Gastroesophageal sphincter (tissue), 4 donors: ENCODE results near the gene EEIG2. TPM values are rescaled to one million over a fixed set of nuclear protein-coding genes. Genes with fewer than 3 reads are reported as not detected.

Source experiments
- ATAC-seq: fragments of 150-250 bp; one replicate; pipeline ENCODE4 v1.9.1; 2016; ENCODE audit warnings: mild to moderate bottlenecking, moderate library complexity
- H3K27ac ChIP-seq, 4 donors: fragments of 200-600 bp; sonication (generic) in 3 of 4; 1 replicate in 3 of 4; 2 replicates in 1 of 4; pipeline ENCODE4 v1.5.1; 2016 to 2019
- H3K27me3 ChIP-seq: fragments of 200-600 bp; sonication (generic); one replicate; pipeline ENCODE4 v1.5.1; 2019
- H3K36me3 ChIP-seq, 2 donors: fragments of 200-600 bp; sonication (generic); one replicate each; pipeline ENCODE4 v1.5.1; 2019; ENCODE audit warnings: control low read depth in 1 of 2
- H3K4me1 ChIP-seq, 3 donors: fragments of 200-600 bp; sonication (generic); 1 replicate in 2 of 3; 2 replicates in 1 of 3; pipeline ENCODE4 v1.5.1; 2016 to 2019; ENCODE audit warnings: control low read depth in 2 of 3
- H3K4me3 ChIP-seq, 2 donors: fragments of 200-600 bp; sonication (generic); one replicate each; pipeline ENCODE4 v1.5.1; 2019; ENCODE audit warnings: mild to moderate bottlenecking in 1 of 2, moderate library complexity in 1 of 2
- H3K9me3 ChIP-seq, 3 donors: fragments of 200-600 bp; sonication (generic); one replicate each; pipeline ENCODE4 v1.5.1; 2017 to 2019; ENCODE audit warnings: control low read depth in 2 of 3
- EP300 ChIP-seq: sonication (generic); formaldehyde crosslinking; IDR thresholded peaks from one replicate; pipeline ENCODE4 v1.6.1; 2017; ENCODE audit warnings: antibody characterized with exemption, mild to moderate bottlenecking
- POLR2A ChIP-seq, 2 donors: fragments of 450-650 bp; IDR thresholded peaks; one replicate each; pipeline ENCODE4 v1.6.1; 2017; ENCODE audit warnings: antibody characterized with exemption in 2 of 2, mild to moderate bottlenecking in 2 of 2, moderate library complexity in 1 of 2
- POLR2AphosphoS5 ChIP-seq: sonication (generic); formaldehyde crosslinking; IDR thresholded peaks from one replicate; pipeline ENCODE4 v1.6.1; 2017; ENCODE audit warnings: antibody characterized with exemption
- WGBS, 2 donors: methylation state at CpG; one replicate each; pipeline ENCODE4 v1.1.5; 2018; ENCODE audit warnings: low coverage in 1 of 2; 5-methylcytosine and 5-hydroxymethylcytosine counted together
- total RNA-seq, 4 donors: library from RNA; depleted of rRNA; stranded (reverse); fragments of >200 nt; gene quantifications; one replicate each; pipeline ENCODE4 v1.1.0, GENCODE V29; 2016
- TF ChIP-seq, protein P1 (sequence below), 4 experiments: fragments of 200-600 bp in 2 of 4; fragments of 450-650 bp in 2 of 4; sonication (generic) in 1 of 4; IDR thresholded peaks; one replicate each; pipeline ENCODE4 v1.5.1; 2017 to 2019; ENCODE audit warnings: antibody characterized with exemption in 4 of 4, mild to moderate bottlenecking in 2 of 4, moderate library complexity in 2 of 4

Gene EEIG2
- total RNA-seq, 4 donors from 2014 or later: 11.6 to 23.8 (median 14.9) TPM

DNA sequence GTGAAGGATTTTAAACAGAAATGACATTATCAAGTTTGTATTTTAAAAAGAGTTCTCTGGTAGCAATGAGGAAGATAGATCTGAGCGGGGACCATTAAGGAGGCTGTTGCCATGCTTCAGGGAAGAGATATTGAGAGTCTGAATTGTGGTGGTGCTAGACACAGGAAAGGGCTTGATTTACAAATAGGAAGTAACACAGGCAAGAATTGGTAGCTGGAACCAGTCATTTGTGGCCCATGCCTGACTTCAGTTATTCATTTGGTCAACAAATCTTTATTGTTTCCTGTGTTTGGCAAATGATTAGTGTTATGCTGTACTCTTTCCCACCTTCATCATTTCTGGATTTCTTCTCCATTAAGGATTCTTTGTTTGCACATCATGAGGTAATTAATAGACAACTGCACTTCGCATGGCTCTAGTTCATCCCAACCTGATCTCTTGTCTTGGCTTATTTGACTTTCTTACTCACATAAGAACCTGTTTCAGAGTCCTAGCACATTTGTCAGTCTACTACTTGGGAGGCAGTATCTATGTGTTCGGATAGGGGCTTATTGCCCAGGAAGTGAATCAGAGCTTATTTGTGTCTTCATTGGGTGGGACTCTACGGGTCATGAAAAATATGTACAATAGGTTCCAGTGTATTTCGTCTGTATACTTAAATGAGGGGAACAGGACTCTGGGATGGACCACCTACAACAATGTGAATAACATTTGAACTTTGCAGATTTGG is 32.3 kb downstream of the EEIG2 start:
- TF ChIP-seq POLR2AphosphoS5 (no peak), EP300 (no peak), POLR2A (IDR thresholded peaks at IDR 0.05) (no peak)
- TF ChIP-seq, protein P1, sequence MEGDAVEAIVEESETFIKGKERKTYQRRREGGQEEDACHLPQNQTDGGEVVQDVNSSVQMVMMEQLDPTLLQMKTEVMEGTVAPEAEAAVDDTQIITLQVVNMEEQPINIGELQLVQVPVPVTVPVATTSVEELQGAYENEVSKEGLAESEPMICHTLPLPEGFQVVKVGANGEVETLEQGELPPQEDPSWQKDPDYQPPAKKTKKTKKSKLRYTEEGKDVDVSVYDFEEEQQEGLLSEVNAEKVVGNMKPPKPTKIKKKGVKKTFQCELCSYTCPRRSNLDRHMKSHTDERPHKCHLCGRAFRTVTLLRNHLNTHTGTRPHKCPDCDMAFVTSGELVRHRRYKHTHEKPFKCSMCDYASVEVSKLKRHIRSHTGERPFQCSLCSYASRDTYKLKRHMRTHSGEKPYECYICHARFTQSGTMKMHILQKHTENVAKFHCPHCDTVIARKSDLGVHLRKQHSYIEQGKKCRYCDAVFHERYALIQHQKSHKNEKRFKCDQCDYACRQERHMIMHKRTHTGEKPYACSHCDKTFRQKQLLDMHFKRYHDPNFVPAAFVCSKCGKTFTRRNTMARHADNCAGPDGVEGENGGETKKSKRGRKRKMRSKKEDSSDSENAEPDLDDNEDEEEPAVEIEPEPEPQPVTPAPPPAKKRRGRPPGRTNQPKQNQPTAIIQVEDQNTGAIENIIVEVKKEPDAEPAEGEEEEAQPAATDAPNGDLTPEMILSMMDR (IDR thresholded peaks at IDR 0.05): no peak
- no peaks in the 10 kb centered on the region for H3K36me3 ChIP-seq
- no peak for ATAC-seq
- H3K4me3 ChIP-seq: no peak overlapping the region
- H3K27ac ChIP-seq: peak overlapping the region; percentile 69 to 80 (median 72)
- no peaks in the 10 kb centered on the region for H3K27me3 ChIP-seq
- 59 to 82% methylated on average over 4 to 5 of the region's 5 CpGs for WGBS, 2 donors
- H3K9me3 ChIP-seq: no peaks in the 10 kb centered on the region
- peaks cover 6 to 60% (median 10%) of the 10 kb centered on the region in 3 donors for H3K4me1 ChIP-seq

DNA sequence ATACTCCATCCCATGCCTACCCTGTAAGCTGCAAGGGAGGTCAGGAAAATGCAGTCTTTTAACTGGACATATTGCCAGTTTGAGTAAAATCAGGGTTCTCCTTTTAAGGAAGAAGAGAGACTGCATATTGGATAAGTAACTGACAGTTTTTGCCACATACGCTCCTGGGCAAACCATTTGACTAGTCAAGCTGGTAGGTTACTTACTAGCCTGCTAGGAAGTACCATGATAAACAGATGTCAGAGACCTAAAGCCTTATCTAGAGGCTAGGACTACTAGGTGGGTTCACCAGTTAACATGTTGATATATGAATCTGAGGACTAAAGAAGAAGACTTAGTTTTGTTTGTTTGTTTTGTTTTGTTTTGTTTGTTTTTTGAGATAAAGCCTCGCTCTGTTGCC is 33.5 kb downstream of the EEIG2 start:
- Histone ChIP-seq H3K27me3 (no peaks in the 10 kb centered on the region), H3K4me1 (peaks cover 6 to 63% (median 10%) of the 10 kb centered on the region in 3 donors), H3K36me3 (no peaks in the 10 kb centered on the region), H3K27ac (peak overlapping the region in 2 of 4 donors; percentile 9 to 14), H3K4me3 (no peak overlapping the region), H3K9me3 (no peaks in the 10 kb centered on the region)
- 89 to 100% methylated on average over 2 of the region's 2 CpGs for WGBS, 2 donors
- ATAC-seq: no peak
- no peak for TF ChIP-seq EP300
- TF ChIP-seq, protein P1 (IDR thresholded peaks at IDR 0.05): no peak
- no peak for TF ChIP-seq POLR2A (IDR thresholded peaks at IDR 0.05)
- no peak for TF ChIP-seq POLR2AphosphoS5

DNA sequence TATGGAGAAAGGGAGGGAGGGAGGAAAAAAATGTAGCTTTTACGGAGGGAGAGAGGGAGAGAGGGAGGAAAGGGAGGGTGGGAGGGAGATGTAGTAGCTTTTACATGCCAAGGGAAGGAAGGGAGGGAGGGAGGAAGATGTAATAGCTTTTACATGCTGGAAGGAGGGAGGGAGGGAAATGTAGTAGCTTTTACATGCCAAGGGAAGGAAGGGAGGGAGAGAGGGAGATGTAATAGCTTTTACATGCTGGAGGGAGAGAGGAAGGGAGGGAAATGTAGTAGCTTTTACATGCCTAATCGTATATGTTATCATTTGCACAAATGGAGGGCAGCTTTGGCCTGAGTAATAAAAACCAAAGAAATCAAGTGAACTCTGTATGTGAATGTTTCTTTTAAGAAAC is 35.6 kb downstream of the EEIG2 start:
- Histone ChIP-seq H3K9me3 (no peaks in the 10 kb centered on the region), H3K4me3 (no peak overlapping the region), H3K27me3 (no peaks in the 10 kb centered on the region), H3K27ac (peak overlapping the region in 3 of 4 donors; percentile 50 to 70 (median 57)), H3K4me1 (peaks cover 3 to 65% (median 5%) of the 10 kb centered on the region in 3 donors), H3K36me3 (no peaks in the 10 kb centered on the region)
- ATAC-seq: peak; percentile 29
- TF ChIP-seq POLR2A (IDR thresholded peaks at IDR 0.05) (no peak), EP300 (no peak), POLR2AphosphoS5 (no peak)
- TF ChIP-seq, protein P1 (IDR thresholded peaks at IDR 0.05): no peak
- 13 to 18% methylated on average over 1 to 2 of the region's 2 CpGs for WGBS, 2 donors

DNA sequence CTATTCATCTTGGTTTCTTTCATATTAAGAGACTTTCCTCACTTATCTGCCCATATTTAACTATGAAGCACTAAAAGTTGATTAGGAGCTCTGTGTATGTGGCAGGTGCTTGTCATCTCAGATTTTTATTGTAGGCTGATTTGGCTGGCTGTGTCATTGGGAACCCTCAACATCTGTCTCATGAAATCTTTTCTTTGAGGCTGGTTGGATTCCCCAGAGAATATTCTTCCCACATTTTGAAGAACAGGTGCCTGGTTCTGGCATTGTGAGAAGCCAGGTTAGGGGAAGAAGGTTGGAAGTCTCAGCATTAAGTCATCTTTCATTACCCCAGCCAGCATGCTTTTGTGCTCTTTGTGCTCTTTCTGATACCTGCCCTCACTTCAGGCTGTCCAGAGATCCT is 37.1 kb downstream of the EEIG2 start:
- no peak for ATAC-seq
- Histone ChIP-seq H3K9me3 (no peaks in the 10 kb centered on the region), H3K36me3 (no peaks in the 10 kb centered on the region), H3K27ac (no peak overlapping the region), H3K27me3 (no peaks in the 10 kb centered on the region), H3K4me3 (no peak overlapping the region), H3K4me1 (peaks cover 0 to 52% (median 3%) of the 10 kb centered on the region in 3 donors)
- TF ChIP-seq POLR2A (IDR thresholded peaks at IDR 0.05) (no peak), POLR2AphosphoS5 (no peak)
- TF ChIP-seq, protein P1 (IDR thresholded peaks at IDR 0.05): no peak

DNA sequence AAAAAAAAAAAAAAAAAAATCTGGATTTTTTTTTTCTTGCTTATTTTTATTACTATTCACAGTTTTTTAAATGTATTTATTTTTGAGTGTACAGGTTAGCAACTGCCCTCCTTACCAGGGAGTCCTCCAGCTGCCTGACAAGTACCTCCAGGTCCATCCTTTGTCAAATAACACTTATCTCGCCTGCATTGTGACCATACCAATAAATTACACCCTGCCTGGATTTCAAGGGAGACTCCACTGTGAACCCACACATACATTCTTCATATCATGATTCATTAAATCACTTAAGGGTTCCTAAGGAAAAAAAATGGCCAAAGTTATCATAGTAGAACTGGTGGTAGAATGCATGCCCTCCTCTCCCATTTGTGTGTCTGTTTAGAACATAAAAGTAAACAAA is 38.4 kb downstream of the EEIG2 start:
- 100% methylated on average over 1 of the region's 1 CpG for WGBS, 2 donors
- Histone ChIP-seq H3K4me3 (no peak overlapping the region), H3K27me3 (no peaks in the 10 kb centered on the region), H3K4me1 (peaks cover 0 to 43% (median 3%) of the 10 kb centered on the region in 3 donors), H3K27ac (no peak overlapping the region), H3K36me3 (peaks cover 0 to 3% of the 10 kb centered on the region in 2 donors), H3K9me3 (no peaks in the 10 kb centered on the region)
- TF ChIP-seq, protein P1 (IDR thresholded peaks at IDR 0.05): no peak
- TF ChIP-seq EP300 (no peak), POLR2AphosphoS5 (no peak), POLR2A (IDR thresholded peaks at IDR 0.05) (no peak)
- ATAC-seq: no peak
